ENCODE data around the gene RIMS4.

GRCh38 chr20:44828640-44829039 is 18.3 kb upstream of the RIMS4 start:
- TF ChIP-seq EZH2phosphoT487 (IDR thresholded peaks at IDR 0.05; ENCODE audit: low read length) (no peak), CTCF (IDR thresholded peaks at IDR 0.05; ENCODE audit: low read length) (no peak), EZH2 (optimal IDR thresholded peaks at IDR 0.05; ENCODE audit: low read depth, low read length) (no peak)

All from MM.1S (cell line).